GM19099 (cell line): ENCODE data around the gene EPHA2.

Source experiments
- POLR2A ChIP-seq: IDR thresholded peaks from 3 replicates; pipeline ENCODE4 v1.6.1; 2011; ENCODE audit warnings: low read depth; ENCODE audit not compliant: insufficient read length; ENCODE audit errors: extremely low read depth

The EPHA2 gene

GRCh38 chr1:16135501-16135900 lies 20.4 kb downstream of the EPHA2 start:
- no peak for TF ChIP-seq POLR2A

- TF ChIP-seq POLR2A: no peak
These were observed 21.0 kb downstream of the EPHA2 start for GRCh38 chr1:16134906-16135305.

GRCh38 chr1:16134066-16134801 lies 21.6 kb downstream of the EPHA2 start:
- TF ChIP-seq POLR2A: no peak

GRCh38 chr1:16133007-16133961 lies 22.6 kb downstream of the EPHA2 start:
- no peak for TF ChIP-seq POLR2A

GRCh38 chr1:16132325-16132785 lies 23.5 kb downstream of the EPHA2 start:
- no peak for TF ChIP-seq POLR2A

GRCh38 chr1:16131636-16132324 lies 24.1 kb downstream of the EPHA2 start:
- TF ChIP-seq POLR2A: no peak

GRCh38 chr1:16130827-16131226 lies 25.0 kb downstream of the EPHA2 start:
- no peak for TF ChIP-seq POLR2A

- no peak for TF ChIP-seq POLR2A
These were observed 25.8 kb downstream of the EPHA2 start for GRCh38 chr1:16129921-16130543.

GRCh38 chr1:16129316-16129715 lies 26.6 kb downstream of the EPHA2 start:
- no peak for TF ChIP-seq POLR2A

GRCh38 chr1:16128338-16128741 lies 27.5 kb downstream of the EPHA2 start:
- TF ChIP-seq POLR2A: no peak

GRCh38 chr1:16127676-16128337 lies 28.1 kb downstream of the EPHA2 start:
- TF ChIP-seq POLR2A: no peak

- TF ChIP-seq POLR2A: no peak
These were observed 28.9 kb downstream of the EPHA2 start for GRCh38 chr1:16126743-16127515.

- no peak for TF ChIP-seq POLR2A
These were observed 29.7 kb downstream of the EPHA2 start for GRCh38 chr1:16126160-16126559.
